Measurements from ENCODE around the gene SYDE1.

GRCh38 chr19:15147090-15147489, 39.9 kb downstream of the SYDE1 start:
- TF ChIP-seq POLR2AphosphoS5 (IDR thresholded peaks at IDR 0.05) (no peak), EP300 (IDR thresholded peaks at IDR 0.05) (no peak), CTCF (IDR thresholded peaks at IDR 0.05) (no peak), POLR2A (IDR thresholded peaks at IDR 0.05; ENCODE audit: low read depth) (no peak)

All from esophagus muscularis mucosa (tissue), 4 donors.